Mucosa of rectum (tissue), 2 donors: ENCODE results near the gene STX19.

Experiments used
- H3K27ac ChIP-seq, 2 donors: one replicate each; pipeline ENCODE4 v1.7.0; 2013; ENCODE audit warnings: inconsistent platforms in 2 of 2, low read depth in 2 of 2, low read length in 2 of 2
- H3K27me3 ChIP-seq, 2 donors: one replicate each; pipeline ENCODE4 v1.7.0; 2013; ENCODE audit warnings: low read length in 2 of 2; ENCODE audit not compliant: control insufficient read depth in 2 of 2, insufficient read depth in 2 of 2
- H3K36me3 ChIP-seq, 2 donors: one replicate each; pipeline ENCODE4 v1.7.0; 2013; ENCODE audit warnings: low read length in 2 of 2; ENCODE audit not compliant: control insufficient read depth in 2 of 2, insufficient read depth in 2 of 2
- H3K4me1 ChIP-seq, 2 donors: one replicate each; pipeline ENCODE4 v1.7.0; 2013; ENCODE audit warnings: low read length in 2 of 2, mild to moderate bottlenecking in 1 of 2; ENCODE audit not compliant: control insufficient read depth in 2 of 2, insufficient read depth in 2 of 2
- H3K4me3 ChIP-seq, 2 donors: one replicate each; pipeline ENCODE4 v1.7.0; 2013; ENCODE audit warnings: low read length in 2 of 2
- H3K9ac ChIP-seq, 2 donors: one replicate each; pipeline ENCODE4 v1.7.0; 2013; ENCODE audit warnings: low read length in 2 of 2, low read depth in 1 of 2, mild to moderate bottlenecking in 1 of 2
- H3K9me3 ChIP-seq, 2 donors: one replicate each; pipeline ENCODE4 v1.7.0; 2013; ENCODE audit warnings: low read length in 2 of 2; ENCODE audit not compliant: control insufficient read depth in 2 of 2
- donor health status: healthy.
- donor health status: Normal muscosa, but diverticular disease.

STX19 gene

DNA sequence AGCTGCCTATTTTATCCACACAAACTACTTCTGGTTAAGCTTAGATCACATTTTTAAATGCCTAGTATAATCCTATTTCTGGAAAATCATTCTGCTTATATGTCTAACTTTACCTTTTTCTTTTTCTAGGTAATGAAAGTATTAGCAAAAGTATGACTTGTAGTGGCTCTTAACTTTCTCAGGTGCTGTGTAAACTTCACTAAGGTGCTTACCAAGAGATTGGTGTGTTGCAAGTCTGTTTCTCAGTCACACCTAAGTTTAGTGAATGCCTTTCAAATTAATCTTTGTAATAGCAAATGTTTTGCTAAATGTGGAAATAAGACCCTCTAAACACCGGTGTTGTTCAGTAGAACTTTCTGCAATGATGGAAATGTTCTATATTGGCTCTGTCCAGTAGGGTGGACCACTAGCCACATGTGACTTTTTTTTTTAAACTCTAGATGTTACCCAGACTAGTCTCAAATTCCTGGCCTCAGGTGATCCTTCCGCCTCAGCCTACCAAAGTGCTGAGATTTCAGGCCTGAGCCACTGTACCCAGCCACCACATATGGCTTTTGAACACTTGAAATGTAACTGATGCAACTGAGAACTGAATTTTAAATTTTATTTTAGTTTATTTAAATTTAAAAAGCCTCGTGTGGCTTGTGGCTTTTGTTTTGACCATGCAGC lies 26.4 kb downstream of the STX19 start:
- H3K4me1 ChIP-seq, result peaks cover 0 to 2% of the 10 kb centered on the region in 2 donors
- H3K9ac ChIP-seq, result no peak overlapping the region
- H3K9me3 ChIP-seq, result no peaks in the 10 kb centered on the region
- H3K4me3 ChIP-seq, result no peak overlapping the region
- H3K27me3 ChIP-seq, result no peaks in the 10 kb centered on the region
- no peak overlapping the region for H3K27ac ChIP-seq
- no peaks in the 10 kb centered on the region for H3K36me3 ChIP-seq

DNA sequence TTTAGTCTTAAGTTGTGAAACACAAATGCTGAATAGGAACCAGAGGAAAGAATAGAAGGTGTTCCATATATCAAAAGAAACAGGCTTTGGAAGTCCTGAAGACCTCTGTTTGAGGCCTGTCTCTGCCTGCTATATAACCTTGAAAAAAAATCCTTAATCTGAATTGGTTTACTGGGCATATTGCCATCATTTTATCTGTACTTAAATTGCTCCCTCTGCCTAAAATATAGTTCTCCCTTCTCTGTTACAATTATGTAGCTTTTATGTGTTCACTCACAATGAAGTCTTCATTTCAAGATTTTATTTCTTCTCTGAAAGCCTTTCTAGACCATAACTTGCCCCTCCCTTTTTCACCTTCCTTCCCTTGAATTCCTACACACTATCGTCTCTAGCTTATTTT lies 27.2 kb downstream of the STX19 start:
- peaks cover 0 to 2% of the 10 kb centered on the region in 2 donors for H3K4me1 ChIP-seq
- H3K27ac ChIP-seq, result no peak overlapping the region
- no peaks in the 10 kb centered on the region for H3K36me3 ChIP-seq
- no peak overlapping the region for H3K9ac ChIP-seq
- no peak overlapping the region for H3K4me3 ChIP-seq
- H3K9me3 ChIP-seq, result no peaks in the 10 kb centered on the region
- no peaks in the 10 kb centered on the region for H3K27me3 ChIP-seq

DNA sequence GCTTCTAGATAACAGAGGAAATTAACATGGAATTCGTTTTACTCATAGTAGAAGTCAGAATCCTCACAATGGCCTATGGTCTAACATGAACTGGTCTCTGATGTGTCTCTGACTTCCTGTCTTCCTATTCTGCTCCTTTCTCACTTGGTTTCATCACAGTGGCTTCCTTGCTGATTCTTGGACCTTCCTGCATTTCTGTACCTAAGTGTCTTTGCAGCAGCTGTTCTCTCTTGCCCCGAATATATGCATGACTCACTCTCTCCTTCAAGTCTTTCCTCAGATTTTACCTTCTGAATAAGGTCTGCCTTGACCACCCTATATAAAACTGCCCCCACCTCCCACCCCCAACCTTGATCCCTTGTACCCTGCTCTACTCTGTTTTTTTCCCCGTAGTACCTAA lies 34.3 kb downstream of the STX19 start:
- no peak overlapping the region for H3K27ac ChIP-seq
- no peak overlapping the region for H3K9ac ChIP-seq
- H3K9me3 ChIP-seq, result no peaks in the 10 kb centered on the region
- H3K4me1 ChIP-seq, result no peaks in the 10 kb centered on the region
- no peak overlapping the region for H3K4me3 ChIP-seq
- no peaks in the 10 kb centered on the region for H3K36me3 ChIP-seq
- H3K27me3 ChIP-seq, result no peaks in the 10 kb centered on the region

DNA sequence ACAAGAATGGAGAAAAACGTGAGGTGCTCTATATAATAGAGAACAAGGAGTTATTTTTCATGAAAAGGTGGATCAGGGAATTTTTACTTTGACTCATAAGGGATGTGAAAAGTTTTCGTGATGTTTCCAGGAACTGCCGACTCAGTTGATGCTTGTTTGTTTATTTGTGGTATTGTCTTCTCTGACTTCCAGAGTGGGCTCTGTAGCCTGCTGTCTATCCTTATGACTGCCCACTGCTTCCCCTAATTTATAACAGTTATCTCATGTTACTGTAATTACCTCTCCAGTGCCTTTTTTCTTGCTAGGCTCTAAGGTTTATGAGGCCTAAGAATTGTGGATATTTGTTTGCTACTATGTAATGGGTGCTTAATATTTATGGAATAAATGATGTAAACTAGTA lies 36.2 kb downstream of the STX19 start:
- Histone ChIP-seq H3K27ac (no peak overlapping the region), H3K9me3 (no peaks in the 10 kb centered on the region), H3K4me1 (no peaks in the 10 kb centered on the region), H3K36me3 (no peaks in the 10 kb centered on the region), H3K4me3 (no peak overlapping the region), H3K9ac (no peak overlapping the region), H3K27me3 (no peaks in the 10 kb centered on the region)

DNA sequence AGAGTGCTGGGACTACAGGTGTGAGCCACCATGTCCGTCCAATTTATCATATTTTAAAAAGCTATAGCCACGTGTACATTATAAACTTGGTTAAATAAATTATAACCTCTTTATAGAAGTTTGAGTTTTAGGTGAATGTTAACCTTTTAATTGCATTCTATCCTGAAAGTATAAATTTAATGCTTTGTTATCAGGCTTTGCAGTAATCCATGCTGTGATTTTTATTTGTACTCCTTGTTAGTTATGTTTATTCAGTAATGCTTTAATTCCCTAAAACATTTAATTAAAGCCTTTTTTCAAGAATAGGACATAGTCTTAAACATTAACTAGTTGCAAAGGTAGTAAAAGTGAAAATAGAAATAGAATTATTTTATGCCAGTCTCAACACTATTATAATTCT lies 36.8 kb downstream of the STX19 start:
- Histone ChIP-seq H3K4me3 (no peak overlapping the region), H3K27ac (no peak overlapping the region), H3K9me3 (no peaks in the 10 kb centered on the region), H3K36me3 (no peaks in the 10 kb centered on the region), H3K4me1 (no peaks in the 10 kb centered on the region), H3K27me3 (no peaks in the 10 kb centered on the region), H3K9ac (no peak overlapping the region)

DNA sequence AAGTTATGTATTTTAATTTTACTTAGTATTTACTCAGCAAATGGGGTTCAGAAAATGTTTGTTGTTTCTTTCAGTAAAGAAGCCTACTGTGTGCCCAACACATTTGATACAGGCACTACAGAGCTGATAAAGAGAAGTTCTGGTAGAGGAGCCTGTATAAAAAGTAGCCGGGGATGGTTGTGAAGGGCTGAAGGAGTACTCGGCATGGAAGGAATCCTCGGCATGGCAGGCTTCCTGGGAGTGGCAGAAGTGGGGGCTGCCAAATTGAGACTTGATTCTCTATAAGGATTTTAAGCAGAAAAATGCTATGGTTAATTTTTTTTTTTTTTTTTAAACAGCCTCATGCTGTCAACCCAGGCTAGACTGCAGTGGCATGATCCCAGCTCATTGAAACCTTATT lies 39.2 kb downstream of the STX19 start:
- Histone ChIP-seq H3K27ac (no peak overlapping the region), H3K27me3 (no peaks in the 10 kb centered on the region), H3K9me3 (no peaks in the 10 kb centered on the region), H3K36me3 (no peaks in the 10 kb centered on the region), H3K4me3 (no peak overlapping the region), H3K9ac (no peak overlapping the region), H3K4me1 (no peaks in the 10 kb centered on the region)

DNA sequence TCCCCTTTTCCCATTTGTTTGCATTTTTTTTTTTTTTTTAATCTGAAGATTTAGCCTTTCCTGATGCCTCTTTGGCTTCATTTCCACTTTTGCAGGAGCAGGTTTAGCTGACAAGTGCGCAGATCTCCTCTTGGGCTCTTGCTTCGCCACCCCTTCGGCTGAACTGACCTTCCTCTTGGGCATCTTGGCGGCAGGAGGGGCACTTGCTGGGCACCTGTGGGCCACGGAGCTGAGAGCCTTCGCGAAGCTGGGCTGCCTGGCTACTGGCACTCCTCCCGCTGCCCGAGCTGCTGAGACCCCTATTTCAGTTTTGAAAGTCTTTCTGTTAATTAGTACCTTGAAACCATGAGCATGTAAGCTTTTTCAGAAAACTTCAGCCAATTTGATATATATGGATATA lies 39.6 kb downstream of the STX19 start:
- no peak overlapping the region for H3K9ac ChIP-seq
- no peak overlapping the region for H3K4me3 ChIP-seq
- no peaks in the 10 kb centered on the region for H3K27me3 ChIP-seq
- H3K9me3 ChIP-seq, result no peaks in the 10 kb centered on the region
- H3K36me3 ChIP-seq, result no peaks in the 10 kb centered on the region
- no peaks in the 10 kb centered on the region for H3K4me1 ChIP-seq
- H3K27ac ChIP-seq, result no peak overlapping the region

DNA sequence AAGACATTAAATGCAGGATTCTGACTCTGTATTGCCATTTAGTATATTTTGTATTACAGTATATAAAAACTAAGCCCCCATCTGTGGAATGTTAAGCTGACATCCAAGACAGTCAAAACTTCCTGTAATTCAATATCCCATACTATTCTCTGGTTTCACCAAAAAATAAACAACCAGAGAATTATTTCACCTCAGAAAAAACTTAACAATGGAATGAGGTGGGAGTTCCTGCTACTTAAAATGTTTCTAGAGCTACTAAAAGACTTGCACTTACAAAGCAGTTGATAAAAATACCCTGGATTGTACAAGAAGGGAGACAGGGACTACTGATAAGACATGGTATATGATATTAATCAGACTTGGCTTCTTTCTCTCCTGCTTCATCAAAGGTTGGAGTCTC lies 40.1 kb downstream of the STX19 start:
- Histone ChIP-seq H3K9ac (no peak overlapping the region), H3K27me3 (no peaks in the 10 kb centered on the region), H3K9me3 (no peaks in the 10 kb centered on the region), H3K36me3 (no peaks in the 10 kb centered on the region), H3K4me3 (no peak overlapping the region), H3K27ac (no peak overlapping the region), H3K4me1 (no peaks in the 10 kb centered on the region)

DNA sequence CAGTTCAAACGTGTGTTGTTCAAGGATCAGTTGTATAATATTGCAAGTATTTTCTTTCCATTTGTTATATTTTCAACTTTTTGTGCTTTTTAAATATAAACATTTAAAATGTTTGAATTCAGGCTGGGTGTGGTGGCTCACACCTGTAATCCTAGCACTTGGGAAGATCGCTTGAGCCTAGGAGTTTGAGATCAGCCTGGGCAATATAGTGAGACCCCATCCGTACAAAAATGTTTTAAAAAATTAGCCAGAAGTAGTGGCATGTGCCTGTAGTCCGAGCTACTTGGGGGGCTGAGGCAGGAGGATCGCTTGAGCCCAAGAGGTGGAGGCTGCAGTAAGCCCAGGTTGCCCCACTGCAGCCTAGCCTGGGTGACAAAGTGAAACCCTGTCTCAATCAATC lies 43.8 kb downstream of the STX19 start:
- H3K27me3 ChIP-seq, result no peaks in the 10 kb centered on the region

DNA sequence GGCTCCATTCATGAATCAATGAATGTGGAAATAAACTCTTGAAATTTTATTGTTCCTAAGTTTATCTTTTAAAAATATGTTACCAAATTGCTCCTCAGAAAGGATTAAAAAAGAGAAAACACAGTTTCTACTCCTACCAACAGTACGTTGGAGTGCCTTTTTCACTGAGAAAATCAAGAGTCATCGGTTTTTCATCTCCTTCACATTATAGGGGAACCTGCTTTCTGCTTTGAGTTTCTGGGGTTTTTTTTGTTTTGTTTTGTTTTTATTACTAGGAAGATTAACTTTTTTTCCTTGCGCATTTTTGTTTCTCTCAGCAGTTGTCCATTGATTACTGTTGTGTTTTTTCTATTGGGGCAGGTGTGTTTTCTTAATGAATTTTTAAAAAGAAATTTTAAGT lies 45.0 kb downstream of the STX19 start:
- Histone ChIP-seq H3K36me3 (no peaks in the 10 kb centered on the region), H3K27ac (no peak overlapping the region), H3K9ac (no peak overlapping the region), H3K9me3 (no peaks in the 10 kb centered on the region), H3K4me3 (no peak overlapping the region), H3K4me1 (peaks cover 0 to 3% of the 10 kb centered on the region in 2 donors), H3K27me3 (no peaks in the 10 kb centered on the region)

More for the DNA sequence above, 43.8 kb downstream of the STX19 start:
- peaks cover 0 to under 1% of the 10 kb centered on the region in 2 donors for H3K4me1 ChIP-seq
- no peaks in the 10 kb centered on the region for H3K9me3 ChIP-seq
- no peak overlapping the region for H3K27ac ChIP-seq
- H3K4me3 ChIP-seq, result no peak overlapping the region
- H3K36me3 ChIP-seq, result no peaks in the 10 kb centered on the region
- H3K9ac ChIP-seq, result no peak overlapping the region

DNA sequence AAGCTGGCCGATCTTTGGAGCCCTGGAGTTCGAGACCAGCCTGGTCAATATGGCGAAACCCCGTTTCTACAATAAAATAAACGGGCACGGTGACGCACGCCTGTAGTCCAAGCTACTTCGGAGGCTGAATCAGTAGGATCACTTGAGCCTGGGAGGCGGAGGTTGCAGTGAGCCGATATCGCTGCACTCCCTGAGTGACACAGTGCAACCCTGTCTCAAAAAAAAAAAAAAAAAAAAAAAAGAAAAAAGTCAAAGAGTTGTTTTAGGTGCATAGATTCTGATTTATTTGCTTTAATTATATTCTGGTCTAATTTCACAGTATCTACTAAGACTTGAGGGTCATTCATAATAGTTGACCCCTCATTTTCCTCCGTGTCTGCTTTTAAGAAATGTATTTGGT lies 46.7 kb downstream of the STX19 start:
- H3K27ac ChIP-seq, result no peak overlapping the region
- no peak overlapping the region for H3K4me3 ChIP-seq
- peaks cover 0 to 3% of the 10 kb centered on the region in 2 donors for H3K4me1 ChIP-seq

More for the DNA sequence above, 46.7 kb downstream of the STX19 start:
- no peaks in the 10 kb centered on the region for H3K27me3 ChIP-seq
- H3K36me3 ChIP-seq, result no peaks in the 10 kb centered on the region
- no peaks in the 10 kb centered on the region for H3K9me3 ChIP-seq
- no peak overlapping the region for H3K9ac ChIP-seq
